CD4-positive, alpha-beta T cell (primary cell): ENCODE data around the gene PTPRM. TPM values are rescaled to one million over a fixed set of nuclear protein-coding genes. Genes with fewer than 3 reads are reported as not detected.

Source experiments
- ATAC-seq: fragments of 200-7000 bp; cut with Tn5 transposase; one replicate; pipeline ENCODE4 v1.10.0; 2022; ENCODE audit warnings: mild to moderate bottlenecking; ENCODE audit not compliant: poor library complexity
- CTCF ChIA-PET: fragments of 350-600 bp; sonication (Branson Sonifier 250); formaldehyde crosslinking; loops from one replicate; lab custom pipeline; 2021; ENCODE audit warnings: antibody characterized with exemption, inconsistent platforms; lab: Charles Lee
- POLR2A ChIA-PET: fragments of 350-600 bp; sonication (Branson Sonifier 250); formaldehyde crosslinking; loops from one replicate; lab custom pipeline; 2021; ENCODE audit warnings: antibody characterized with exemption, inconsistent platforms; lab: Charles Lee
- DNase-seq, 14 experiments: peaks; one replicate each; pipeline ENCODE4 v3.0.0-alpha.2; 2013 to 2020; ENCODE audit warnings: mixed read lengths in 2 of 14
- H3K27ac ChIP-seq, 2 donors: one replicate each; pipeline versions ENCODE4 v1.5.1 to v1.7.0; 2013; ENCODE audit warnings: low read length in 2 of 2, low read depth in 1 of 2, mild to moderate bottlenecking in 1 of 2
- H3K27me3 ChIP-seq, 2 experiments: 1 replicate in 1 of 2; 2 replicates in 1 of 2; pipeline versions ENCODE4 v1.6.1 to v1.7.0; 2013; ENCODE audit warnings: low read length in 2 of 2, control low read depth in 1 of 2, mild to moderate bottlenecking in 1 of 2, moderate library complexity in 1 of 2; ENCODE audit not compliant: insufficient read depth in 2 of 2, control insufficient read depth in 1 of 2
- H3K36me3 ChIP-seq: one replicate; pipeline ENCODE4 v1.6.1; 2013; ENCODE audit warnings: low read length, control low read depth; ENCODE audit not compliant: insufficient read depth
- H3K4me1 ChIP-seq: one replicate; pipeline ENCODE4 v1.6.1; 2013; ENCODE audit warnings: low read length, control low read depth; ENCODE audit not compliant: insufficient read depth
- H3K4me3 ChIP-seq: one replicate; pipeline ENCODE4 v1.5.1; 2013; ENCODE audit warnings: mild to moderate bottlenecking, low read length, moderate library complexity
- H3K9me3 ChIP-seq, 2 experiments: 1 replicate in 1 of 2; 2 replicates in 1 of 2; pipeline versions ENCODE4 v1.6.1 to v1.7.0; 2013; ENCODE audit warnings: low read length in 2 of 2, mild to moderate bottlenecking in 2 of 2, control low read depth in 1 of 2, moderate library complexity in 1 of 2; ENCODE audit not compliant: control insufficient read depth in 1 of 2, insufficient read depth in 1 of 2
- H3K27ac Mint-ChIP-seq: one replicate; pipeline ENCODE4 v1.8.0; 2020; ENCODE audit warnings: mixed read lengths
- H3K27me3 Mint-ChIP-seq: one replicate; pipeline ENCODE4 v1.8.0; 2021; ENCODE audit warnings: mixed read lengths
- H3K36me3 Mint-ChIP-seq: one replicate; pipeline ENCODE4 v1.8.0; 2021; ENCODE audit warnings: low read depth, mixed read lengths
- H3K4me1 Mint-ChIP-seq: one replicate; pipeline ENCODE4 v1.8.0; 2021; ENCODE audit warnings: low read depth, mixed read lengths
- H3K4me3 Mint-ChIP-seq: one replicate; pipeline ENCODE4 v1.8.0; 2020; ENCODE audit warnings: mild to moderate bottlenecking, mixed read lengths
- H3K9me3 Mint-ChIP-seq: one replicate; pipeline ENCODE4 v1.8.0; 2020; ENCODE audit warnings: mixed read lengths
- CTCF ChIP-seq: fragments of 200-600 bp; IDR thresholded peaks from one replicate; pipeline ENCODE4 v1.8.0; 2022; ENCODE audit warnings: antibody characterized with exemption, mild to moderate bottlenecking
- intact Hi-C, 2 experiments: fragments of 100-400 bp; cut with DNase I in 1 of 2; cut with micrococcal nuclease in 1 of 2; formaldehyde crosslinking; loops; one replicate each; pipeline versions ENCODE4 v1.15.1 to v1.9.0; 2023 to 2025; cut with DNase I, micrococcal nuclease
- total RNA-seq, 174 experiments: library from RNA in 2 of 174; stranded (reverse) in 2 of 174; gene quantifications; one replicate each; pipeline ENCODE4 v1.2.3 and lab custom pipeline; 2021 to 2026

PTPRM gene
- total RNA-seq, 2 experiments from 2014 or later = 21.7 to 21.9 TPM

GRCh38 chr18:7541835-7542234 lies 25.3 kb upstream of the PTPRM start:
- Mint-ChIP-seq H3K36me3 (no peaks in the 10 kb centered on the region), H3K27ac (no peak overlapping the region), H3K4me3 (no peak overlapping the region), H3K9me3 (no peaks in the 10 kb centered on the region), H3K27me3 (no peaks in the 10 kb centered on the region), H3K4me1 (no peaks in the 10 kb centered on the region)
- Histone ChIP-seq H3K36me3 (no peaks in the 10 kb centered on the region), H3K27ac (no peak overlapping the region), H3K4me1 (no peaks in the 10 kb centered on the region), H3K4me3 (no peak overlapping the region), H3K27me3 (no peaks in the 10 kb centered on the region), H3K9me3 (peaks cover 0 to 3% of the 10 kb centered on the region in 2 experiments)
- no peak for TF ChIP-seq CTCF
- no peak for DNase-seq
- POLR2A ChIA-PET = no interaction called here
- CTCF ChIA-PET = no interaction called here
- intact Hi-C loops = no loop called here
- ATAC-seq = no peak

GRCh38 chr18:7544686-7545085 lies 22.4 kb upstream of the PTPRM start:
- no peaks in the 10 kb centered on the region for H3K4me1 ChIP-seq
- DNase-seq (no peak), ATAC-seq (no peak)
- no peak overlapping the region for H3K27ac ChIP-seq
- no peak for TF ChIP-seq CTCF
- H3K9me3 Mint-ChIP-seq = no peaks in the 10 kb centered on the region
- H3K27ac Mint-ChIP-seq = no peak overlapping the region
- no peaks in the 10 kb centered on the region for H3K27me3 Mint-ChIP-seq
- ChIA-PET CTCF (no interaction called here), POLR2A (no interaction called here)
- H3K4me1 Mint-ChIP-seq = no peaks in the 10 kb centered on the region
- H3K9me3 ChIP-seq = no peaks in the 10 kb centered on the region
- H3K4me3 ChIP-seq = no peak overlapping the region
- no peaks in the 10 kb centered on the region for H3K36me3 Mint-ChIP-seq
- H3K27me3 ChIP-seq = no peaks in the 10 kb centered on the region
- H3K4me3 Mint-ChIP-seq = no peak overlapping the region
- intact Hi-C loops = no loop called here
- H3K36me3 ChIP-seq = no peaks in the 10 kb centered on the region

GRCh38 chr18:7545734-7546133 lies 21.4 kb upstream of the PTPRM start:
- H3K36me3 Mint-ChIP-seq = no peaks in the 10 kb centered on the region
- H3K9me3 ChIP-seq = no peaks in the 10 kb centered on the region
- H3K4me3 Mint-ChIP-seq = no peak overlapping the region
- TF ChIP-seq CTCF = no peak
- H3K4me1 ChIP-seq = no peaks in the 10 kb centered on the region
- no peak overlapping the region for H3K27ac Mint-ChIP-seq
- no peaks in the 10 kb centered on the region for H3K9me3 Mint-ChIP-seq
- DNase-seq = no peak
- H3K4me1 Mint-ChIP-seq = no peaks in the 10 kb centered on the region
- H3K27ac ChIP-seq = no peak overlapping the region
- no peak overlapping the region for H3K4me3 ChIP-seq
- intact Hi-C loops = no loop called here
- ChIA-PET POLR2A (no interaction called here), CTCF (no interaction called here)
- no peak for ATAC-seq
- H3K27me3 ChIP-seq = no peaks in the 10 kb centered on the region
- H3K36me3 ChIP-seq = no peaks in the 10 kb centered on the region
- H3K27me3 Mint-ChIP-seq = no peaks in the 10 kb centered on the region
